ENCODE results near the gene GRK4.
"Not testable (repeated sequence)": the region's sequence is repeated elsewhere in the genome, so short reads cannot be mapped to it uniquely, and the experiment has no call there.

Gene GRK4

DNA sequence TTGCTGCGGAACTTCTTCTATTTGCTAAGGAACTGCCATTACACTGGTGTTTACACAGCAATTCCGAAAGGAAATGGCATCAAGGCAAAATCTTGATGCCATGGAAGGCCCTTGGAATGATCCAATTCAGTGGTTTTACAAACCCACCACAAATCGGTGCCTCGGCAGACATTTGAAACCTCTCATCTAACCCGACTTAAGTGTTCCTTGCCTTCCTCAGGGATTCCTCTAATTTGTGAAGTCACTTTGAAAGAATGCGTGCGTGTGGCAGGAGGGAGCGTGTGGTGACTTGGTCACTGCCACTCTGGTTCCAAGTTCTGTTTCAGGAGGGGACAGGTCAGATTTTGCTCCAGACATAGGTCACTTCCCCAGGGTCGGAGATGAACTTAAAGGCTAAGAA lies 4.9 kb upstream of the GRK4 start:
- DNase-seq (ENCODE audit: low read depth in 2 of 2) = no peak

GRCh38 chr4:2960450-2960849 lies 2.9 kb upstream of the GRK4 start:
- not testable (repeated sequence) for DNase-seq (ENCODE audit: low read depth in 2 of 2)

DNA sequence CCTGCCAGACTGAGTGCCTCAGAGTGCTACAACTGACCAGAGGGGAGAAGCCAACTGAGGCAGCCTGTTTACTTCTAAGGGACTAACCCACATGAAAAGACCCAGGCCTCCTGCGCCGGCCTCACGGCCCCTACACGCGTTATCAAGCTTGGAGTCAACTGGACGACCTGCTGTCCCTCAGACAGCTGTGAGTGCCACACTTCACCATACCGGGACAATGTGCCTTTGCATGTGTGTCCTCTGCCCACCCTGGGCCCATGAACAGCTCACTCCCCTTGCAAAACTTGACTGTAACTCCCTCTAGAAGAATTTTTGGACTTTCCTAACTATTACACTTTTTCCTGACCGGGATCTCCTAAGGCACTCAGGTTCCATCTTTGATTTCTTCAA lies 2.0 kb upstream of the GRK4 start:
- no peak for DNase-seq (ENCODE audit: low read depth in 2 of 2)

DNA sequence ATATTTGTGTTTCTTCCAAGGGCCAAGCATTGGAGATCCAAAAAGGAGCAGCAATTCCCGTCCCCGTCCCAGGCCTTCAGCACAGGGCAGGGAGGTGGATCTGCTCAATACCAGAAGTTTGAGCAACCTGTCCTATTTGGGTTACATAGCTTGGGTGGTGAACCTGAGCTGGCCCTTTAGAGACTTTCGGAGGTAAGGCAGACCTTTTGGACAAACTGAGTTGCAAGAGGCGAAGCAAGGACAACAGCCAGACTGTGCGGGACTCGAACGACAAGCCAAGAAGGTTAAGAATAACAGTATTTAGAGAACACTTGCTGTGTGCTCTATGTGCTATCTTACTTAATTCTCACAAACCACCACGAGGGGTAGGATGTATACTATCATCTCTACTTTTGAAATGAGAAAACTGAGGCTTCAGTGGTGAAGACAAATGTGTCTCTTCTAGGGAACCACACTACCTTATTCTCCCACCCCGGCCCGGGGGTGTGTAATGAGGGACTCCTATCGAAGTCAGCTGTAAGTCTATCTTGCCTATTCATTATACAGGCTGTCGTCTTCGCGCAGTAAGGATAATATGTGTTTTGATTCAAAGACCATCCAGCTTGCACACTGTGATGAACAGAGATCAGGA lies 1.4 kb upstream of the GRK4 start:
- no peak for DNase-seq (ENCODE audit: low read depth in 2 of 2)

GRCh38 chr4:2962614-2963174 lies 677 bp upstream of the GRK4 start:
- no peak for DNase-seq (ENCODE audit: low read depth in 2 of 2)

DNA sequence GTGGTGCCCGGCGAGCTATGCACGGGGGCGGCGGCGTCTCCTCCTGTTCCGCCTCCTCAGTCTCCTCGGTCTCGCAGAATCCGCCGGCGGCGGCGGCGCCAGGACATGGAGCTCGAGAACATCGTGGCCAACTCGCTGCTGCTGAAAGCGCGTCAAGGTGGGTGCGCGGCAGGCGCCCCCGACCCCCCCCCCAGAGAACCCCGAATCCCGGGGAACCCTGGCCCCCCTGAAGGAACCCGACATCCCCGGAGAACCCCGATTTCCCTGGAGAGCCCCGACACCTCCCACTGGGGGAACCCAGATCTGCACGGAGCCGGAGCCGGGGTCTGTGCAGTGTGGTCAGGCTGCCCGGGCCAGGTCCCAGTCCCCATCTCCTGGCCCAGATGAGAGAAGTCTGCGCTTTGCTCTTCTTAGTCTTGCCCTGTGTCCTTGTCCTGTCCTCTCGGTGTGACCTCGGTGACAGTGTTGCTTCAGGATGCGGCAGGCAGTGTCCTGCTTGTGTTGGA lies 648 bp downstream of the GRK4 start:
- no peak for DNase-seq (ENCODE audit: low read depth in 2 of 2)

DNA sequence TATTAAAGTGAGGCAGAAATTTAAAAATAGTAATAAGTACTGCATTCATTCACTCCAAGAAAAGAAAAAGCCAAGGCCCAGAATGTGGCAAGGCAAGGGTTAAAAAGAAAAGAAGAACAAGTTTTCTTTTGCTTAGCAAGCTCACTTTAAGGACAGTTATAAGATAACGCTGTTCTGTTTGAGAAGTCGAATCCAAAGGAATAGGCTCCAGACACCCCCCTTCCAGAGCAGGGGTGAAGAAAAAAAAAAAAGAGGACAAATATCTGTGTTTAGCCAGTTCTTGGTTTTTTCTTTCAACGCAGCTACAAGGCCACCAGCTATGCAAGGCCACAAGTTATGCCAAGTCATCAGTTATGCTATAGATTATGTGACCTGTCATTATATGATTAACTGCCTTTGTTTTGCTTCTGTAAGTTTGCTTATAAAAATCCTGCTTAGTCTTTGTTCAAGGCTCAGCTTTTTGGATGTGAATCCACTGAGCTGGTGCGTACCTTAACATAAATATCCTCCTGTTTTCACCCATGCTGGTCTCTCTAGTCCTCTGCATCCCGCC lies 1.4 kb downstream of the GRK4 start:
- no peak for DNase-seq (ENCODE audit: low read depth in 2 of 2)

GRCh38 chr4:2965262-2965661 lies 1.9 kb downstream of the GRK4 start:
- no peak for DNase-seq (ENCODE audit: low read depth in 2 of 2)

DNA sequence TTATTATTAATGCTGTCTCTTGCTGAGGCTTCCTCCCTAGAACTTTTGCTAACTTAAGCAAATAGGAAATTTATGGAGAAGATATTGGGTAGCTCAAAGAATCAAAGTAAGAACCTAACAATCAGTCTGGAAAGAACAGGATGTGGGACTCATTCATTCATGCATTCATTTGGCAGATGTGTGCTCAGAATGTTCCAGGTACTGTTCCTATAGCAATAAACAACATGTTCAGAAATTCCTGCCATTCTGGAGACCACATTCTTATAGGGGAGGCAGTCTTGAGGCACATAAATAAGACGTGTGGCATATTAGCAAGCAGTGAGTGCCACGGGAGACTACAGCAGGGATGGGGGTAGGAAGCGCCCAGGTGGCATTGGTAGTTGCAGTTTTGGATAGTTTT lies 5.0 kb downstream of the GRK4 start:
- no peak for DNase-seq (ENCODE audit: low read depth in 2 of 2)

DNA sequence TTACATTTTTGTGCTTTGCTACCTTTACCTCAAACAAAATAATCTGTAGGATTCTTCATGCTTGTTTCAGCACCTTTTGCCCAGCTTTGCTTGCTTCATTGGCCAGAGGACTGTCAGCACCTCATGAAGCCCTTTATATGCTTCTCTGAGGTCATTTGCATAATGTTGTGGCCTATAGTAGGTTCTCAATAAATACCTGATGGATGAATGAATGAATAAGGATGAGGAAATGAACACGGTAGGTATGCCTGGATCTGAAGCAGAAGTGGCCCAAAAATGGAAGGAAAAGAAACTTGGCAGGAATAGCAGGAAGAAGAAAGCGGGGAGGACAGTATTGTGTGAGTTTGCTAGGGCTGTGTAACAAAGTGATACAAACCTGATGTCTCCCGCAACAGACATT lies 7.9 kb downstream of the GRK4 start:
- no peak for DNase-seq (ENCODE audit: low read depth in 2 of 2)

- no peak for DNase-seq (ENCODE audit: low read depth in 2 of 2)
Measured at GRCh38 chr4:2977211-2978088, 14.1 kb downstream of the GRK4 start.

GRCh38 chr4:2981256-2981819 lies 18.0 kb downstream of the GRK4 start:
- no peak for DNase-seq (ENCODE audit: low read depth in 2 of 2)

DNA sequence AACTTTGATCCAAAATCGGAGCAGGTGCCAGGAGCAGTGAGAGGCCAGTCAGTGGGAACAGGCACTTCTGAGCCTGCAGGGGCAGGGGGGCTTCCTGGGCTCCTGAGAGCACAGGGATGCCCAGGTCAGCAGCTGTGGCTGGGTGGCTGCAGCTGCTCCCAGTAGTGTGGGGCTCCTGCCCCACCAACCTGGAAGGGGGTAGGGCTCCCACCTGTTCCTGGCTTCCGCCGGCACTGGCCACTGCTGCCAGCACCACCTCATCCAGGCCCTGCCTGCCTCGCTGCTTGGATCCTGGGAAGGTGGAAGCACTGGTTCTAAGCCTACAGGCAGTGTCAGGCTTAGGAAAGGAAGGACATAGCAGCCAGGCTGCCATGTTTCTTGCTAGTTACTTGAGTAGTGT lies 18.6 kb downstream of the GRK4 start:
- no peak for DNase-seq (ENCODE audit: low read depth in 2 of 2)

DNA sequence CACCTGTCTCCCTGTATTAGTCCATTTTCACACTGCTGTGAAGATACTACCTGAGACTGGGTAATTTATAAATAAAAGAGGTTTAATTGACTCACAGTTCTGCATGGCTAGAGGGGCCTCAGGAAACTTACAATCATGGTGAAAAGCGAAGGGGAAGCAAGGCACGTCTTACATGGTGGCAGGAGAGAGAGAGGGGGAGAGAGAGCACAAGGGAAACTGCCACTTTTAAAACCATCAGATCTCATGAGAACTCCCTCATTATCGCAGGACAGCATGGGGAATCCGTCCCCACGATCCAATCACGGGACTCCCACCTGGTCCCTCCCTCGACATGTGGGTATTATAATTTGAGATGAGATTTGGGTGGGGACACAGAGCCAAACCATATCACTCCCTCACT lies 20.3 kb downstream of the GRK4 start:
- not testable (repeated sequence) for DNase-seq (ENCODE audit: low read depth in 2 of 2)

- no peak for DNase-seq (ENCODE audit: low read depth in 2 of 2)
Measured at GRCh38 chr4:2991243-2991642, 27.9 kb downstream of the GRK4 start.

- DNase-seq (ENCODE audit: low read depth in 2 of 2) = no peak
Measured at GRCh38 chr4:2994917-2995316, 31.5 kb downstream of the GRK4 start.

DNA sequence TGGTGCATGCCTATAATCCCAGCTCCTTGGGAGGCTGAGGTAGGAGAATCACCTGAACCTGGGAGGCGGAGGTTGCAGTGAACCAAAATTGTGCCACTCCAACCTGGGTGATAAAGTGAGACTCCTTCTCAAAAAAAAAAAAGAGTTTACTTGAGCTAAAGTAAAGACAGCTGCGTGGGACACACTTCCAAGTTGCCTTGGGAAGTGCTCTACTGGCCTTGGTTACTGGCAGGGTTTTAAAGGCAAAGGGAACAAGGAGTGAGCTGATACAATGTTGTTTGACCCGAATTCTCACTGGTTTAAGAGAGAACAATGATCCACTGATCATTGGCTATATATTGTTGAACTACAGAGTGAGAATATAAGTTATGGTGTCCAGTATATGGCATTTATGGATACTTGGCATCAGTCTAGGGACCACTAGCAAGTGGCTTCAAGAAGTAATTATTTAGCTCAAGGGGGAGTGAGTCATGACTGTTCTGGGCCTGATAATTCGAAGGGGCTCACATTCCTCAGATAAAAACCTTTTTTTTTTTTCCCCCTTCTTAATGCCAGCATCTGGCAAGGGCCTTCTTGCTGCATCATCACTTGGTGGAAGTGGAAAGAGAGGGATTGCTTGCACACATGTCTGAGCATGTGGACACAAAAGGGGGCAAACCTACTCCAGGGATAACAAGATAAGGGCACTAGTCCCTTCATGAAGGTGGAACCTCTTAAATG lies 32.3 kb downstream of the GRK4 start:
- no peak for DNase-seq (ENCODE audit: low read depth in 2 of 2)

GRCh38 chr4:2996415-2996814 lies 33.0 kb downstream of the GRK4 start:
- no peak for DNase-seq (ENCODE audit: low read depth in 2 of 2)

DNA sequence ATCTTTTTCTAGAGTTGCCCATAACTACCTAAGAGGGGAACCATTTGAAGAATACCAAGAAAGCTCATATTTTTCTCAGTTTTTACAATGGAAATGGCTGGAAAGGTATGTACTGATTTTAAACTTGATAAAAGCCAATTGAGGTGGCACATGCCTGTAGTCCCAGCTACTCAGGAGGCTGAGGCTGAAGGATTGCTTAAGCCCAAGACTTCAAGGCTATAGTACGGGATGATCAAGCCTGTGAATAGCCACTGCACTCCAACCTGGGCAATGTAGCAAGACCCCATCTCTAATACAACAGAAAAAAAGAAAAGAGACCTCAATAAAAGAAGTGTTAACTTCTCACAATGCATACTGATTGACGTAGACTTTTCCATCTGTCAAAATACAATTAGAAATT lies 44.4 kb downstream of the GRK4 start:
- DNase-seq (ENCODE audit: low read depth in 2 of 2) = no peak

- no peak for DNase-seq (ENCODE audit: low read depth in 2 of 2)
Measured at GRCh38 chr4:3009422-3009821, 46.1 kb downstream of the GRK4 start.

GRCh38 chr4:3010577-3010976 lies 47.2 kb downstream of the GRK4 start:
- no peak for DNase-seq (ENCODE audit: low read depth in 2 of 2)

DNA sequence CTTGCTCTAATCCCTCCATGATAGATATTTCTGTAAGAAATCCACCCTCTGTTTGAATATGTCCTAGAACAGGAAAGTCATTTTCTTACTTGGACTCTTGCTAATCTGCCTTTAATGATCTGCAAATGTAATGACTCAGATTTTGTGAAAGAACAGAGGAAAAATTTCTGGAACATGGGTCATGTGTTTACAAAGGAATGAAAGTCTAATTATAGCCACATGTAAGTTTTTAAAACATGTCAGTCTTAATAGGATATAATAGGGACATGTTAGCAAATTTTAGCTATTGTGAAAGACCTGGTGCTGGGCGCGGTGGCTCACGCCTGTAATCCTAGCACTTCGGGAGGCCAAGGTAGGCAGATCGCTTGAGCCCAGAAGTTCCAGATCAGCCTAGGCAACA lies 47.6 kb downstream of the GRK4 start:
- DNase-seq (ENCODE audit: low read depth in 2 of 2) = no peak

All from stimulated activated CD8-positive, alpha-beta memory T cell treated with anti-CD3 and anti-CD28 coated beads, Interleukin-7, amount 100 ng/mL, for 4 hours (primary cell).